Panc1 (cell line): ENCODE measurements around the gene KCNQ1. TPM values are rescaled to one million over a fixed set of nuclear protein-coding genes. Genes with fewer than 3 reads are reported as not detected.

ENCODE experiments used
- ATAC-seq: fragments of 200-7000 bp; cut with Tn5 transposase; 2 replicates; pipeline ENCODE4 v1.9.1; 2020; ENCODE audit warnings: mild to moderate bottlenecking, moderate library complexity
- BruUV-seq: library from RNA; stranded (reverse); fragments of 400-500 nt; replicated peaks from 2 replicates; lab custom pipeline; 2021; lab: Mats Ljungman, UMichigan
- CTCF ChIA-PET: fragments of 300-600 bp; sonication (Branson Sonifier 250); formaldehyde crosslinking; loops from one replicate; lab custom pipeline; 2022; ENCODE audit warnings: antibody characterized with exemption; lab: Charles Lee
- POLR2A ChIA-PET: fragments of 300-600 bp; sonication (Branson Sonifier 250); formaldehyde crosslinking; loops from one replicate; lab custom pipeline; 2022; ENCODE audit warnings: antibody characterized with exemption; lab: Charles Lee
- DNase-seq: peaks from one replicate; pipeline ENCODE4 v3.0.0-alpha.2; 2010; ENCODE audit warnings: low read depth, low spot score
- H3K27ac ChIP-seq: 2 replicates; pipeline ENCODE4 v1.5.1; 2011; ENCODE audit warnings: mild to moderate bottlenecking, low read length, inconsistent platforms
- H3K27me3 ChIP-seq: fragments of 200-500 bp; sonication (Bioruptor generic); 2 replicates; pipeline ENCODE4 v1.6.0; 2014; ENCODE audit warnings: low read length, inconsistent platforms; ENCODE audit not compliant: control insufficient read depth, insufficient read depth
- H3K36me3 ChIP-seq: fragments of 200-500 bp; sonication (Bioruptor generic); 2 replicates; pipeline ENCODE4 v1.5.1; 2014; ENCODE audit warnings: inconsistent platforms, mild to moderate bottlenecking, low read length, moderate library complexity; ENCODE audit not compliant: control insufficient read depth, insufficient read depth
- H3K4me1 ChIP-seq: 2 replicates; pipeline ENCODE4 v1.5.1; 2011; ENCODE audit warnings: inconsistent platforms, mild to moderate bottlenecking, low read length, moderate library complexity; ENCODE audit not compliant: control insufficient read depth, insufficient read depth
- H3K4me3 ChIP-seq, 2 experiments: 2 replicates each; pipeline ENCODE4 v1.5.1; 2011 to 2012; ENCODE audit warnings: low read depth in 2 of 2, low read length in 2 of 2, mild to moderate bottlenecking in 2 of 2, inconsistent platforms in 1 of 2, moderate library complexity in 1 of 2
- H3K9me3 ChIP-seq: fragments of 200-500 bp; sonication (Bioruptor generic); 2 replicates; pipeline ENCODE4 v1.5.1; 2014; ENCODE audit warnings: low read depth, mild to moderate bottlenecking, inconsistent platforms, low read length, moderate library complexity; ENCODE audit not compliant: control insufficient read depth, insufficient read depth
- CTCF ChIP-seq: fragments of 450-650 bp; IDR thresholded peaks from 2 replicates; pipeline ENCODE4 v1.5.1; 2017; ENCODE audit warnings: mild to moderate bottlenecking
- POLR2AphosphoS5 ChIP-seq: IDR thresholded peaks from 2 replicates; pipeline ENCODE4 v1.6.1; 2012; ENCODE audit warnings: mild to moderate bottlenecking, low read depth, low read length, moderate library complexity
- REST ChIP-seq, 2 experiments: IDR thresholded peaks; 2 replicates each; pipeline ENCODE4 v1.6.1; 2011 to 2012; ENCODE audit warnings: low read depth in 2 of 2, control low read depth in 1 of 2, low read length in 1 of 2, mild to moderate bottlenecking in 1 of 2, moderate library complexity in 1 of 2; ENCODE audit not compliant: insufficient read depth in 1 of 2
- SIN3A ChIP-seq: IDR thresholded peaks from 2 replicates; pipeline ENCODE4 v1.6.1; 2012; ENCODE audit warnings: low read depth, mild to moderate bottlenecking, low read length, moderate library complexity, borderline replicate concordance; ENCODE audit not compliant: insufficient read depth
- TCF7L2 ChIP-seq: IDR thresholded peaks from 2 replicates; pipeline ENCODE4 v1.6.1; 2011; ENCODE audit warnings: mild to moderate bottlenecking, low read depth, low read length, inconsistent platforms
- in situ Hi-C: cut with HindIII; loops from 2 replicates; pipeline ENCODE4 v1.10.0; 2016; ENCODE audit warnings: low sequenced_read_pairs, low pct_unique_long_range_greater_than_20kb
- intact Hi-C: fragments of 100-400 bp; cut with micrococcal nuclease; formaldehyde crosslinking; loops from one replicate; pipeline ENCODE4 v1.10.0; 2022; ENCODE audit not compliant: unreplicated experiment
- total RNA-seq: library from RNA; stranded (reverse); gene quantifications from one replicate; pipeline ENCODE4 v1.2.1, GENCODE V29; 2021; ENCODE audit not compliant: unreplicated experiment

The KCNQ1 gene
- total RNA-seq, 1 experiment from 2014 or later = 1.0 TPM

- CTCF ChIA-PET = interaction anchor here (2.1 to 5.5 kb wide), 3 partner anchors 103 to 359 kb away, joined by 15 to 132 read pairs (median 24); no protein-coding TSS in a partner anchor
- POLR2A ChIA-PET = no interaction called here
- DNase-seq (no peak), ATAC-seq (no peak)
- Histone ChIP-seq H3K36me3 (no peaks in the 10 kb centered on the region), H3K4me1 (peaks cover 15% of the 10 kb centered on the region), H3K4me3 (no peak overlapping the region), H3K9me3 (no peaks in the 10 kb centered on the region), H3K27me3 (no peaks in the 10 kb centered on the region), H3K27ac (no peak overlapping the region)
- TF ChIP-seq TCF7L2 (no peak), POLR2AphosphoS5 (no peak), CTCF (no peak), SIN3A (no peak), REST (IDR thresholded peaks at IDR 0.05; ENCODE audit: insufficient read depth in 1 of 2, low read depth in 2 of 2, low read length in 1 of 2) (no peak)
- no TSS peak for BruUV-seq
- in situ Hi-C loops = no loop called here
- intact Hi-C loops = no loop called here
Measured at GRCh38 chr11:2530131-2530854, 85.5 kb downstream of the KCNQ1 start.

GRCh38 chr11:2530855-2531200, 86.0 kb downstream of the KCNQ1 start:
- no peaks in the 10 kb centered on the region for H3K36me3 ChIP-seq
- in situ Hi-C loops (no loop called here), intact Hi-C loops (loop anchor here (1.0 kb wide), 1 partner anchor 103 kb away; no protein-coding TSS in a partner anchor)
- no peak overlapping the region for H3K4me3 ChIP-seq
- POLR2A ChIA-PET = no interaction called here
- peaks cover 15% of the 10 kb centered on the region for H3K4me1 ChIP-seq
- DNase-seq (no peak), ATAC-seq (no peak)
- no peaks in the 10 kb centered on the region for H3K9me3 ChIP-seq
- no peaks in the 10 kb centered on the region for H3K27me3 ChIP-seq
- TF ChIP-seq TCF7L2 (no peak), REST (IDR thresholded peaks at IDR 0.05; ENCODE audit: insufficient read depth in 1 of 2, low read depth in 2 of 2, low read length in 1 of 2) (no peak), CTCF (no peak), POLR2AphosphoS5 (no peak), SIN3A (no peak)
- CTCF ChIA-PET = interaction anchor here (1.0 to 5.5 kb wide), 8 partner anchors 85 to 359 kb away, joined by 3 to 132 read pairs (median 10); partner anchors contain the start of gene CDKN1C
- no peak overlapping the region for H3K27ac ChIP-seq
- no TSS peak for BruUV-seq
